ENCODE measurements around the gene C1QTNF6. TPM values are rescaled to one million over a fixed set of nuclear protein-coding genes. Genes with fewer than 3 reads are reported as not detected.

C1QTNF6 gene
- total and polyA plus RNA-seq, 10 of the 15 experiments (the other 5 are each of a cell fraction or from before 2014, with no cell fraction given), result 0.16 to 4.1 (median 1.3) TPM

DNA sequence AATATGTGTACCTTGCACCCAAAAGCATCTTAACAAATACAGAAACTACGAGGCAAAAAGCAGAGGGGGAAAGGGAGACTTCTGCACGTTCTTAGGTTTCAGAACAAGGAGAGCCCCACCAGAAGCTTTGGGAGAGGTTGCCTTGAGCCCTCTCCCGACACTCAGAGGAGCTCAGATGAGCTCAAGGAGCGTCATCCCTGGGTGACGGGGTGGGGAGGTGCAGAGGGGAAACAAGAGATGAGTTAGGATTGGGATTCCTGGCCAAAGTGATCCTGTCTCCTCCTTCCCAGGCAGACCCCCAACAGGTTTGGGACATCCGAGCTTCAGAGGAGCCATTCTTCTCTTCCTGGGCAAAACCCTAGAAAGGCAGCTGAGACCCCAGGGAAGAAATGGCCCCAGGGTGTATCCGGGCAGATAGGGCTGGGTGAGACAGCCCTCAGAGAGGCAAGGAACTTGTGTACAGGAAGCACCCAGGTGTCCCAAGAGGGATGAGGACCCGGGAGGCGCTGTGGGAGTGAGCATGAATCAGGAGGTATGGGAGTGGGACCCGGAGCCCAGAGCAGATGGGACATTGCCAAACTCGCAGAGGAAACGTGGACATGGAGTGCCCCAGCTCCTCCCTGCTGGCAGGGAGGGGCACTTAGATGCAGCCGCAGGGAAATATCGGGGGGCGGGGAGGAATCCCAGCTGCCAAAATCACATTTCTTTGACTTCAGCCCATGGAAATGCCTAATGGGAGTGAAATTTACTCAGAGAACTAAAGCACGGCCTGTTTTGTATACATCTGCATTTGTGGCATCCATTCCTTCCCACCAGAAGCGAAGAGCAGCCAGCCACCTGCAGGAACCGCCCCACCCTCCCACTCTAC is 12.4 kb downstream of the C1QTNF6 start:
- Histone ChIP-seq H3K4me1 (ENCODE audit: control insufficient read depth, insufficient read depth, low read length) (peaks cover 4% of the 10 kb centered on the region; the same call in 1 of the 2 replicates), H3K36me3 (ENCODE audit: control insufficient read depth in 2 of 2, insufficient read depth in 2 of 2, low read length in 1 of 2) (no peaks in the 10 kb centered on the region), H3K79me2 (ENCODE audit: control insufficient read depth, insufficient read depth, low read length) (no peaks in the 10 kb centered on the region), H3K27me3 (replicated peaks in 1 of 2; ENCODE audit: control insufficient read depth in 2 of 2, insufficient read depth in 2 of 2, low read length in 1 of 2) (no peaks in the 10 kb centered on the region; a peak in 2 of 4 replicates), H3K4me3 (no peak overlapping the region), H3K4me2 (ENCODE audit: control insufficient read depth, insufficient read depth) (no peak overlapping the region), H3K27ac (ENCODE audit: control insufficient read depth, insufficient read depth) (no peak overlapping the region), H2AFZ (ENCODE audit: control insufficient read depth, low read depth, low read length) (no peak overlapping the region), H3K9ac (ENCODE audit: control insufficient read depth, insufficient read depth, low read length) (no peak overlapping the region), H4K20me1 (ENCODE audit: control insufficient read depth, insufficient read depth) (no peaks in the 10 kb centered on the region), H3K9me3 (replicated peaks; ENCODE audit: control insufficient read depth, insufficient read depth, low read length) (peaks cover 4% of the 10 kb centered on the region; the same call in 2 of the 3 replicates)
- RAD21 ChIA-PET (ENCODE audit: unreplicated experiment), result interaction anchor here (0.7 to 0.8 kb wide), 2 partner anchors 10 to 22 kb away, joined by 3 read pairs; no protein-coding TSS in a partner anchor
- no peak for DNase-seq (ENCODE audit: low read depth, low spot score)
- BruUV-seq (replicated peaks), result no TSS peak
- 56% methylated on average over 18 of the region's 18 CpGs for WGBS (ENCODE audit: insufficient coverage, insufficient replicate concordance, low lambda C conversion rate, missing lambda C conversion rate)
- TF ChIP-seq TAF1 (IDR thresholded peaks at IDR 0.05; ENCODE audit: borderline replicate concordance, low read depth, low read length) (no peak), CHD2 (IDR thresholded peaks at IDR 0.05; ENCODE audit: borderline replicate concordance, low read depth, low read length) (no peak), CHD4 (IDR thresholded peaks at IDR 0.05) (no peak), SIX5 (IDR thresholded peaks at IDR 0.05; ENCODE audit: low read depth, low read length, severe bottlenecking) (no peak), MXI1 (IDR thresholded peaks at IDR 0.05; ENCODE audit: low read depth, low read length) (no peak), STAT3 (IDR thresholded peaks at IDR 0.05; ENCODE audit: low read depth, low read length) (no peak), CREM (IDR thresholded peaks at IDR 0.05; ENCODE audit: low read depth) (no peak)
- TF ChIP-seq, protein P1, sequence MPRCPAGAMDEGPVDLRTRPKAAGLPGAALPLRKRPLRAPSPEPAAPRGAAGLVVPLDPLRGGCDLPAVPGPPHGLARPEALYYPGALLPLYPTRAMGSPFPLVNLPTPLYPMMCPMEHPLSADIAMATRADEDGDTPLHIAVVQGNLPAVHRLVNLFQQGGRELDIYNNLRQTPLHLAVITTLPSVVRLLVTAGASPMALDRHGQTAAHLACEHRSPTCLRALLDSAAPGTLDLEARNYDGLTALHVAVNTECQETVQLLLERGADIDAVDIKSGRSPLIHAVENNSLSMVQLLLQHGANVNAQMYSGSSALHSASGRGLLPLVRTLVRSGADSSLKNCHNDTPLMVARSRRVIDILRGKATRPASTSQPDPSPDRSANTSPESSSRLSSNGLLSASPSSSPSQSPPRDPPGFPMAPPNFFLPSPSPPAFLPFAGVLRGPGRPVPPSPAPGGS (IDR thresholded peaks at IDR 0.05; ENCODE audit: borderline replicate concordance, insufficient read depth, low read depth, low read length, poor library complexity, severe bottlenecking), result no peak
- TF ChIP-seq, protein P2, sequence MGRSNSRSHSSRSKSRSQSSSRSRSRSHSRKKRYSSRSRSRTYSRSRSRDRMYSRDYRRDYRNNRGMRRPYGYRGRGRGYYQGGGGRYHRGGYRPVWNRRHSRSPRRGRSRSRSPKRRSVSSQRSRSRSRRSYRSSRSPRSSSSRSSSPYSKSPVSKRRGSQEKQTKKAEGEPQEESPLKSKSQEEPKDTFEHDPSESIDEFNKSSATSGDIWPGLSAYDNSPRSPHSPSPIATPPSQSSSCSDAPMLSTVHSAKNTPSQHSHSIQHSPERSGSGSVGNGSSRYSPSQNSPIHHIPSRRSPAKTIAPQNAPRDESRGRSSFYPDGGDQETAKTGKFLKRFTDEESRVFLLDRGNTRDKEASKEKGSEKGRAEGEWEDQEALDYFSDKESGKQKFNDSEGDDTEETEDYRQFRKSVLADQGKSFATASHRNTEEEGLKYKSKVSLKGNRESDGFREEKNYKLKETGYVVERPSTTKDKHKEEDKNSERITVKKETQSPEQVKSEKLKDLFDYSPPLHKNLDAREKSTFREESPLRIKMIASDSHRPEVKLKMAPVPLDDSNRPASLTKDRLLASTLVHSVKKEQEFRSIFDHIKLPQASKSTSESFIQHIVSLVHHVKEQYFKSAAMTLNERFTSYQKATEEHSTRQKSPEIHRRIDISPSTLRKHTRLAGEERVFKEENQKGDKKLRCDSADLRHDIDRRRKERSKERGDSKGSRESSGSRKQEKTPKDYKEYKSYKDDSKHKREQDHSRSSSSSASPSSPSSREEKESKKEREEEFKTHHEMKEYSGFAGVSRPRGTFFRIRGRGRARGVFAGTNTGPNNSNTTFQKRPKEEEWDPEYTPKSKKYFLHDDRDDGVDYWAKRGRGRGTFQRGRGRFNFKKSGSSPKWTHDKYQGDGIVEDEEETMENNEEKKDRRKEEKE (IDR thresholded peaks at IDR 0.05), result no peak
- SMC1A ChIA-PET (ENCODE audit: uncharacterized antibody, unreplicated experiment), result interaction anchor here (1.0 kb wide), 1 partner anchor 17 kb away, joined by 4 read pairs; no protein-coding TSS in a partner anchor
- POLR2A ChIA-PET, result no interaction called here
- CTCF ChIA-PET, result interaction anchor here (1.0 to 1.1 kb wide), 2 partner anchors 24 to 132 kb away, joined by 3 read pairs; no protein-coding TSS in a partner anchor
- ATAC-seq, result no peak
- intact Hi-C loops (cut with micrococcal nuclease; ENCODE audit: unreplicated experiment) (no loop called here), in situ Hi-C loops (cut with MboI) (no loop called here)
- FAIRE-seq, result no peak

Measured in GM12878 (cell line).